Hematopoietic multipotent progenitor cell treated with erythropoietin and hydrocortisone succinate and interleukin-3 and kit ligand, for 8 days (in vitro differentiated cells): ENCODE data around the gene ZBTB44.
A peak's percentile ranks its signal among the peaks of the same experiment; 100 is the strongest.
"Not testable (repeated sequence)": the region's sequence is repeated elsewhere in the genome, so short reads cannot be mapped to it uniquely, and the experiment has no call there.

Experiments used
- DNase-seq: peaks from one replicate; pipeline ENCODE4 v3.0.0-alpha.2; 2015

Gene ZBTB44

DNA sequence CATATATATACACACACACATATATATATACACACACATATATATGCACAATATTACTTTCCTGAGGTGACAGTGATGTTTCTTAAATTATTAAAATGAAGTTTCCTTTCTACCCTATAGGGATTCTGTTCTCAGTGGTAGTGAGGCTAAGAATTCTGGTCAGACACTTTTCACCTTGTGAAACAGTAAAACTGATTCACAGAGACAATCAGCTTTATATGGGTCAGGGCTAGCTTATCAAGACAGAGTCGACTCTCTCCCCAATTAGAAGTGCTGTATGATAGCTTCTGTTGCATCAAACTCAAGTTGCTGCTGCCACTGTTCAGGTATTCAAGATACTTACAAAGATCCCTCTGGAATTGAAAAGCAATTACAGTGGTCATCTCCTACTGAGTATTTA is 68.4 kb downstream of the ZBTB44 start:
- peak; percentile 31 for DNase-seq

DNA sequence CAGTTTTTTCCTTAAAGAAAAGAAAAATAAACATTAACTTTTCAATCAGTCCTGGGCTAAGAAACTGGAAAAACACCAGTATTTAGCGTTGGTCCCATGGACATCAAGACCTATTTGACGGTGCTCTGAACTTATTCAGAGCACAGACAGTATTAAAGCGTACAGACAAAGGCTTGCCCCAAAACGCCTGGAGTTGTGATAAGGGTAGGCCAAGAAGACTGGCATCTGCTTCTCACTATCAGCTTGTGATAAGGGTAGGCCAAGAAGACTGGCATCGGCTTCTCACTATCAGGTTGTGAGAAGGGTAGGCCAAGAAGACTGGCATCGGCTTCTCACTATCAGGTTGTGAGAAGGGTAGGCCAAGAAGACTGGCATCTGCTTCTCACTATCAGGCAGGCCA is 69.3 kb downstream of the ZBTB44 start:
- DNase-seq, result peak; percentile 96

GRCh38 chr11:130244848-130245247 is 69.9 kb downstream of the ZBTB44 start:
- no peak for DNase-seq

- no peak for DNase-seq
These were observed 70.9 kb downstream of the ZBTB44 start for GRCh38 chr11:130243816-130244215.

DNA sequence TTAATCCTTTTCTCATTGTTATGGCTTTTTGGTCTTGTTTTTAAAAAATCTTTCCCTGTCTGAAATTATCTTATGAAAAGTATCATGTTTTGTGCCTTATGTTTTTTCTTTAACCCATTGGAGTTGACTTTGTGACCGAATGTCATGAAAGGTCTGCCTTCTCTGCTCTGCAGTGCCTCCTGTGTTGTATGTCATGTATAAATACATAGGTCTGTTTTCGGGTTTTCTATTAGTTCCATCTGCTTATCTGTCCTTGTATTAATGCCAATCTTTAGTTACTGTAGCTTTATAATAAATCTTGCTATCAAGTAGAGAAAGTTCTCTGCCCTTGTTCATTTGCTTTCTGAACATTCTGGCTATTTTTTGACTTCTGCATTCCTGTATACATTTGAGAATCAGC is 73.0 kb downstream of the ZBTB44 start:
- peak; percentile 70 for DNase-seq

DNA sequence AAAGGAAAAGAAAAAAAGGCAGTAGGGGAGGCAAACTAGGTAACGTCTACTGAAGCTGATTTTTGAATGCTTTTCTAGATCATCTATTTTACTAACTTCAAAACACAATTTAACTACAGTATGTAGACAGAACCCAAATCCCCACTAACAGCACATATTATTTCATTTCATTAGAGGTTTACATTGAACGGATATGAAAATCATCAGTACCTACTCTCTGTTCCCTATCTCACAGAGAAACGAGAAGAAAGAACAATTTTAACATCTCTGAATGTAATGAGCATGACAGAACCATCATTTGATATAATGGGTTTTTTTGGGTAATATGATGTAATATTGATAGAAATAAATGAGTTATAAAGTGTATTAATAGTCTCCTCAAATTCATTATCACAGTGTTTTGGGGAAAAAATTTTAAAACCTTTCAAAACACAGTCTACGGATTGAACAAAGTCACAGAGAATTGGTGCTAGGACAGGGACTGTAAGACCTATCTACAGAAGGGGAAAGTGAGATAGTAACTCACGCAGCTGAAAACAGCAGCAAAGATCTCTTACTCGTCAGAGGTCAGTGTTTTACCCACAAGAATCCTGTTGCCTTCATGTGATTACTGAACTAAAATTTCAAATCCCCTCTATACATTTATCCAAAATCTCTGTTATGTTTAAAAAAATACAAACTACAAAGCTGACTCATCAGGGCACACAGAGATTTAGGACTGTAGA is 77.3 kb downstream of the ZBTB44 start:
- DNase-seq, result no peak

DNA sequence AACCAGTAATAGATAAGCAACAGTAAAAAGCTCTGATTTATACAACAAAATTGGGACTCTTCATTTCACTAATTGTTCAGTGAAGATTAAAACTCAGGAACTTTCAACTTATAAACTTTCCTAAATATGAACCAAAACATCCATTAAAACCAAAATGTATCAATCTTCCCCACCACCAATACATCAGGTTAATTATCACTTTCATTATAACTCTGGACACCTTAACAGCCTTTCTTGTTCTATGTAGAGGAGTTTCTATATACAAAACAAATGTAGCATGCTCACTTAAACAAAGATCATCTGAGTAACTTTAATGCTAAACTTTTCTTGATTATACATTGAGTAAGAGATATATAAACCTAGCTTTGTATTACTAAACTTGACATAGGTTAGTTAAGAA is 80.4 kb downstream of the ZBTB44 start:
- no peak for DNase-seq

DNA sequence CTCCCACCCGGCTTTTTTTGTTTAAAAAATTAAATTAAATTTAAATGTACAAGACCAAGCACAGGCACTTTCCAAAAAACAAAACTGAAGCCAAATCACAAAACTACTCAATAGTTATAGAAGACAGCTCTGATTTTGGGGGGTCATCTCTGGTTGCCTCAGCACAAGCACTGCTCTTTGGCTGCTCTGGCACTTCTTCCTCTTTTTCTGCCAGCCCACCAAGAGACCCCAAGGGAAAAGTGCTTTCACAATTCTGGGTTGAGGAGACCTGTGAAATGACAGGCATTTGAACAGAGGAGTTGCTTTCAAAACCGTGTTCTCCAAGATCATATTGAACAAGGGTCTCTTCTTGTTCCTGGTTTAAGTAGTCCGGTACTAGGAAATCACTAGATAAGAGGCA is 80.8 kb downstream of the ZBTB44 start:
- not testable (repeated sequence) for DNase-seq

DNA sequence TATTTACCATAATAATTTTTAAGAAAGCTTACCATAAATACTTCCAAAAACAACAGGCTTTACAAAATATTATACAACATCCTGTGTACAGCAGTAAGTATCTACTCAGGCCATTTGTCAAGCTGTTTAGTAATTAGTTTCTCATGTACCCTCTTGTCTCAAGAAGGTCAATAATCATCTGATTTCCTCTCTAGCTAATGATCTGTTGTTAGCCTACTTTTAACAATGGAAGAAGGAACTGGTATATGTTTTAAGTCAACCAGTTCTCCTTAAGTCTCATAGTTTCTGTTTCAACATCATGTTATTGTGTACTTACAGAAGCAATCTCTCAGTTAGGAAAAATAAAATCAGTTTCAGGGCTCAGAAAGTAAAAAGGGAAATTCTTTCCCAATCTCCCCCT is 81.2 kb downstream of the ZBTB44 start:
- DNase-seq, result not testable (repeated sequence)

DNA sequence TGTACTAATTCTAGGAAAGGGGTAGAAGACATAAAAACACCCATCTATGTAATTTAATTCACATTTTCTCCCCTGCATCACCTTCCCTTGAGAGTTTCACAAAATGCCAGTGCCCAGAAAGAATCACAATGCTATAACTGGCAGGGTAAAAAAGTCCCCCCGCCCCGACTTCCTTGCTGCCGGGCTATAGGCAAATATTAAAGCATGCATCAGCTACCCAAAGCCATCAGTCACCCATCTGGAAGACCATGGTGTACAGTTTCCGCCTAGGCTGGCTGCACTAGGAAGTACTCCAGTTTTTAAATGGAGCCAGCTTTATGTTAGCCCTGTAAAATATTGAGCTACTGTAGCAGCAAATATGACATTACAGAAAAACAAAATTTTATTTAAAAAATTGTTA is 87.3 kb downstream of the ZBTB44 start:
- no peak for DNase-seq

DNA sequence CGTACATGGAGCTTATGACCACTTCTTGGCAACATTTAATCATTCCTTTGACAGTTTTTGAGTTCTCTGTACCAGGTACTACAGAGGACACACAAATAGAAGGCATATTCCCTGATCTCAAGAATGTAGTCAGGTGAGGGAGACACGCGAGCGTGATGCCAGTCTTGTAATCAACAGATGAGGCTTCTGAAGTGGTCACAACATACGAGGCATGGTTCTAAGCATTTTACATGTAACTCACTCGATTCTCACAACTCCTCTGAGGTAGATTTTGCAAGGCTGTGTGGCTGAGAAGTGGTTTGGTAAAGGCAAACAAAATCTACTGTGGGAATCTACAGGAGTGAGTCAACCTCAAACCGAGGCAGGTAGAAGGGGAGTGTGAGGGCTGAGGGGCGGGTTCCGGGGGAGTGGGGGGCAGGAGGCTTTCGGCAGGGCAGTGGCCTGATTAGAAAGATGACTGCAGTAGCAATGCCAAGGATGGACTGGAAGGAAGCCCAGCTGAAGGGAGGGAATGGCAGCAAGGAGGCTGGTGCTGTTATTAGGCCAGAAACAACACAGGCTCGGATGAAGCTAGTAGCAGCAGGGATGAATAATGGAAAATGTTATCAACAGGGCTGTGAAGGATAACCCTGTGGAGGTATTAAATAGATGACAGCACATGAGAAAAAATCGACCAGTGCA is 91.3 kb downstream of the ZBTB44 start:
- DNase-seq, result no peak

DNA sequence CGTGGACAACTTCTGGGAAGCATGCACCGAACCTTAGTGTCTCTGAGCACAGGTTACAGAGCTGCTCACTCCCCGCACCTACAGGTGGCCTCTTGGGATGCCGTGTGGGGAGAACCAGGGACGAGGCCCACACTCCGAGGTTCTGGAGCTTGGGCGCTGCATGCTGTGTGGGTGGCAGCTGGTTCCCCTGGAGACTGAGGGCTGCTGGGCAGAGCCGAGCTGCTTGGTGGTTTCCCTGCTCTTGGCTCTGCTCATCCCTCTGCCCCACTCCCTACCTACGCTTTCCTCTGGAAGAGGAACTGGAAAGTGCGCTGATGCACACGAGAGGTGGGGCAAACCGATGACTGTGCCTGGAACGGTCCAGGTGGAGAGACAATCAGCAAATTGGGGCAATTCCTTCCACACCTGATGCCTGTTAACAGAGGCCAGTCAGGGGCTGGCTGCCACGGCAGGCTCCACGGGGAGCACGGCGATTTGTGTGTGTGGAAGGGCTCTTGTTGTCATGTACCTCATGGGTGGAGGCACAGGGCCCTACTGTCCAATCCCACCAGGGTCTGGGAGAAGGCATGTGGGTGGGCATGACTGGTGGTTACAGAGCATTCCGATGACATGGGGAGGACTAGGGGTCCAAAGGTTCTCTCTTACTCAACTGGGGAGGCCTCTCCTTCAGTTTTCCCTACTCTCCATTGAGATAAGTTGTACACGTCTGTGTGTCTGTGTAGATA is 94.2 kb downstream of the ZBTB44 start:
- DNase-seq, result no peak

- DNase-seq, result no peak
These were observed 95.6 kb downstream of the ZBTB44 start for GRCh38 chr11:130219148-130219547.

- DNase-seq, result no peak
These were observed 96.1 kb downstream of the ZBTB44 start for GRCh38 chr11:130218501-130219070.

GRCh38 chr11:130217133-130218031 is 97.3 kb downstream of the ZBTB44 start:
- DNase-seq, result no peak

GRCh38 chr11:130216591-130217132 is 98.1 kb downstream of the ZBTB44 start:
- no peak for DNase-seq

DNA sequence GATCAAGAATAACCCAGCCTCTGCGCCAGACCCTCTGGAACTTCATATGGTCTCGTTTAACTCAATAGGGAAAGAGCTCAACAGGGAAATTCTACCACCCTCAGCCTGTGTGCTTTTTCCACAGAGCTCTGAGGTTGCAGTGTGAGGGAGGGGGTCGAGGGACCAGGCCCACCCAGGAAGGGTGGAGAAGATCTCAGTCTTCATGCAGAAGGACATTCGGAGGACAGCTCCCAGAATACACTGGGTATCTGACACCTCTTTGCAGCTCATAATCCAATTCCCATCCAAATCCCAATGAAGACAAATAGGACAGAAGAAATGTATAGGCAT is 98.5 kb downstream of the ZBTB44 start:
- DNase-seq, result no peak

GRCh38 chr11:130215531-130216220 is 99.0 kb downstream of the ZBTB44 start:
- no peak for DNase-seq

GRCh38 chr11:130214861-130215530 is 99.7 kb downstream of the ZBTB44 start:
- DNase-seq, result no peak

GRCh38 chr11:130213979-130214281 is 100.8 kb downstream of the ZBTB44 start:
- no peak for DNase-seq
